GM19395 (cell line): ENCODE results near the gene CCDC154.

Source experiments
- ATAC-seq: cut with Tn5 transposase; IDR thresholded peaks from one replicate; pipeline ENCODE4 v1.9.1; 2021; ENCODE audit warnings: mild to moderate bottlenecking, moderate library complexity; ENCODE audit not compliant: unreplicated experiment

Gene CCDC154

DNA sequence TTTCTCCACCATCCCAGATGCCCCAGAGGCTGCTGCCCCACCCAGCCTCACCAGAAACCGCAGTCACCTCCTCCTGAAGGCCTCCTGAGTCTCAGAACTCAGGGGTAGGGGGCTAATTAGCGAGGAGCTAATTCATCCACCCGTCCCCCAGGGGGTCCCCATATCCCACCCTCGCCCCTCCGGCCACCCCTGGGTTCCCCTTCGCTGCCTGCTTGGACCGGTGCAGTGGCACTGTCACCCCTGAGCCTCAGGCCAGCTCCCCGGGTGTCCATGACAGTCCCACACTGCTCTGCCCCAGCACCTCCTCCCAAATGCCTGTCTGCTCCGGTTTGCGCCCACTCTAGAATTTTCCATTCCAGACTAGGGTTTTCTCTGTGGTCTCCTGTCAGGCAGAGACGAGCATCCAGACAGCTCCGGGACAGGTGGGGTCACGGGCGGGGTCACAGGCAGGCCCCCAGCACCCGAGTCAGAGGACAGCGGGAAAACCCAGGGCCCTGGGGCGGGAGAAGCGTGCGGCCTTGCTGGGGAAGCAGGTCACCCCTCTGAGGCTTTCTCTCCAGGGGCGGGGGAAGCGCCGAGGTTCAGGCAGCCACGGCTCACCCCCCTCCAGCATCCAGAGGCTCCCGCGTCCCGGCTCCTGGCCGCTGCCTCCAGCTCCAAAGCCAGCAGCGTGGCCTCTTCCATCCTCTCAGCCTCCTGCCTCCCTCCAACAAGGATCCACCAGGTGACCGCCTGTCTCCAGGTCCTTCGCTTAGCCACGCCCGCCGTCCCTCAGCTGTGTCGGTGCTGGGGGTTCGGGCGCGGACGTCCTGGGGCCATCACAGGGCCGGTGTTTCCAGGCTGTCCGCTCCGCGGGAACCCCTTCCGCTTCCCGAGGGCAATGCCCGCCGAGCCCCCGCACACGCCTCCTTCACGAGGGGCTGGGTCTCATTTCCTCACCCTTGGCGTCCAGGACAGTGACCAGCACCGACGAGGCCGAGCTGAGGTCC lies 16.6 kb downstream of the CCDC154 start:
- ATAC-seq: no peak

DNA sequence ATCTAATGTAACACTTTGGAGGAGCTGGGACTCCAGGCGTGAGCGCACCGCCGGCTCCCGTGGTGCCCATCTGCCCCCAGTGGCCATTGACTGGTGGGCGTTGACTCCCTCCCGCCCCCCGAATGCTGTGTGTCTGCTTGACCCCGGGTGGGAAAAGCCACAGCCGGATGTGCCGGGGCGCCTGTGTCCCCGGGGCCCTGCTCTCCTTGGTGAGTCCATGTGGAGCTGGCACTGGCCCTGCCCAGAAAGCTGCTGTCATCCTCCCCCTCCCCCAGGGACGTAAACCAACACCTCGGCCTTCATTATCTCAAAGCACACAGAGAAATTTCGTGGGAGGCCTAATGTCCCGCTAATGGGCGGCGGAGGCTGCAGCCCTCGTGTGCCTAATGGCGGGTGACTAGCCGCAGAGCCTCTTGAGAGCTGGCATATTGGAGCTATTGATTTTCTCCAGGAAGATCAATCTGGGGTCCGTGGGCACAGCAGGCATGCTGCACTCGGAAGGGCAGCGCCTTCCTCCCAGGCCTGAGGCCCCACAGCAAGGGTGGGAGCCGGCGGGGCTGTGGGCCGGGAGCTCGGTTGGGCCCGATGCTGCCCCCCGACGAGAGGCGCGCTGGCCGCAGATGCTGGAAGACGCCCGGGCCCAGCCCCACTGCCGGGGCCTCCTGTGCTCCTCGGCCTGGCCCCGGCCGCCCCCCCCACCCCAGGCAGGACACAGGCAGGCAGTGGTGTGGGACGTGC lies 17.5 kb downstream of the CCDC154 start:
- no peak for ATAC-seq

- ATAC-seq: no peak
Measured at GRCh38 chr16:1425616-1426370, 18.6 kb downstream of the CCDC154 start.

GRCh38 chr16:1424028-1424427 lies 20.3 kb downstream of the CCDC154 start:
- no peak for ATAC-seq

DNA sequence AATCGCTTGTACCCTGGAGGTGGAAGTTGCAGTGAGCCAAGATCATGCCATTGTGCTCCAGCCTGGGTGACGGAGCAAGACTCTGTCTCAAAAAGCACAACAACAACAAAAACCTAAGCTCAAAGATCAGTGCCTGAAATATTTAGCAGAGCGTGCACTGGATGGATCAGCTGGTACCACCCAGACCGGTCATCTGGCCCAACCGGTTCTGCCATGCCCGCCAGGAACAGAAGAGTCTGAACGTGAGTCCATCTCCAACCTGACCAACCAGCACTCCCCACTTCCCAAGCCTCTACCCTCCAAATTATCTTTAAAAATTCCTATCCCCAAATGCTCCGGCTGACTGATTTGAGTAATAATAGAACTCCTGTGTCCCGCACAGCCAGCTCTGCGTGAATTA lies 22.3 kb downstream of the CCDC154 start:
- no peak for ATAC-seq

- peak; percentile 9 for ATAC-seq
Measured at GRCh38 chr16:1420111-1420539, 24.2 kb downstream of the CCDC154 start.

GRCh38 chr16:1416521-1416941 lies 27.8 kb downstream of the CCDC154 start:
- ATAC-seq: no peak

DNA sequence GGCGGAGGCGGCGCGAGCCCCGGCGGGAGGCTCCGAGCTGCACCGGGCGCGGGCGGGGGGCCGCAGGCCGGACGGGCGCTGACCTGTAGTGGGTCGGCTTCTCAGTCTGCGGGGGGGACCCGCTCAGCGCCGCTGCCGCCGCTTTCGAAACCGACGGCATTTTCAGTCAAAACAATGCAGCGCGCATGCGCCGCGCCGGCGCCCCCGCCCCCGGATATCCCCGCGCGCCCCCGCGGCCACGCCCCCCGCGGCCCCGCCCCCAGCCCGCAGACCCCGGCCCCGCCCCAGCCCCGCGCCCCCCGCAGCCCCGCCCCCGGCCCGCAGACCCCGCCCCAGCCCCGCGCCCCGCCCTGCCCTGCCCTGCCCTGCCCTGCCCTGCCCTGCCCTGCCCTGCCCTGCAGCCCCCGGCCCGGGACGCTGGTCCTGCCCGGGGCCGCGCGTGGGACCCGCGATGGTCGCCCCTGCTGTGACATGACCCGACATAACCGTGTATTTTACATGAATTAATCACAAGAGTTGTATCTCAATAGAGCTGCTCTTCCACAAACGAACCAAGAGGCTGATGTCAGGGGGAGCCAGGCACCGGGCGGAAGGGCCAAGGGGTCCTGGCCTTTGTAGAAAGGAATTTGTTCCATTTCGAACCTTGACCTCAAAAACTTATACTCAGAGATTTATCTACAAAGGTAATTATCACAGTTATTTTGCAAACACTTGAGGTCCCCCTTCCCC lies 29.7 kb downstream of the CCDC154 start, which contains the start of gene UNKL:
Gene UNKL, minus strand, starts transcription at position 173 of the 729 bp plus-strand sequence. Its CDS starts 13 bp downstream, at position 160.
- peak; percentile 41 for ATAC-seq

DNA sequence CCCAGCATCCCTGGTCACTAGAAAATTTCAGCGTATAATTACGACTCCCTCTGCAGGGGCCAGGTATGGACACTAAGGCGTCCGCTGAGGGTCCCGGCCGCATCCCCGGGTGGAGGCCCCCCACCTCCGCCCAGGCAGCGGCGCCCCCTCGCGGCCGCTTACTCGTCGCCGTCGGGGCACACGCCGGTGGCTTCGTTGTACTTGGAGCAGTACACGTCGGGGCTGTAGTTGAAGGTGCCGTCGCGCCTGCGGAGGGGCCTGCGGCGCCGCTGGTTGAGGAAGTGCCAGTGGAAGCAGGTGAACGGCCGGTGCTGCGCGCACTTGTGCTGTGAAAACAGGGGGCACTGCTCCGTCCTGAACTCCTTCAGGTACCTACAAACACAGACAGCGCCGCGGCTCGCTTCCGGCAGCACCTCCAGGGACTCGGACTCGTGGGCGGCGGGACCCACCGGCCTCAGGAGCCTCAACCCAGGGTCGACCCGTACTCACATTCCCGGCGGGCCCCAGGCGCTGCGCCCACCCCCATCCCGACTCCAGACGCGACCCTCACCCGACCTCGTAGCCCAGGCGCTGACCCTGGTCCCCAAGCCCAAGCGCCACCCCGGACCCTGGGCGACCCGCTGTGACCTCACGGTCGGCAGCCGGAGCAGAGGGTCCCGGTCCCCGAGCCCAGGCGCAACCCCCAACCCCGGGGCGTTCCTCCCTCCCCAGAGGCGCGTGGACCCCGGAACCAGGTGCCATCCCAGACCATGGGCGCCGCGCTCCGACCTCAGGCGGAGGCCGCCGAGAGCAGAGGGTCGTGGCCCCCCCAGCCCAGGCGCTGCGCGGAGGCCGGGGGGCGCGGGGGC lies 30.4 kb downstream of the CCDC154 start:
- ATAC-seq: peak; percentile 41

- ATAC-seq: no peak
Measured at GRCh38 chr16:1412847-1413246, 31.5 kb downstream of the CCDC154 start.

DNA sequence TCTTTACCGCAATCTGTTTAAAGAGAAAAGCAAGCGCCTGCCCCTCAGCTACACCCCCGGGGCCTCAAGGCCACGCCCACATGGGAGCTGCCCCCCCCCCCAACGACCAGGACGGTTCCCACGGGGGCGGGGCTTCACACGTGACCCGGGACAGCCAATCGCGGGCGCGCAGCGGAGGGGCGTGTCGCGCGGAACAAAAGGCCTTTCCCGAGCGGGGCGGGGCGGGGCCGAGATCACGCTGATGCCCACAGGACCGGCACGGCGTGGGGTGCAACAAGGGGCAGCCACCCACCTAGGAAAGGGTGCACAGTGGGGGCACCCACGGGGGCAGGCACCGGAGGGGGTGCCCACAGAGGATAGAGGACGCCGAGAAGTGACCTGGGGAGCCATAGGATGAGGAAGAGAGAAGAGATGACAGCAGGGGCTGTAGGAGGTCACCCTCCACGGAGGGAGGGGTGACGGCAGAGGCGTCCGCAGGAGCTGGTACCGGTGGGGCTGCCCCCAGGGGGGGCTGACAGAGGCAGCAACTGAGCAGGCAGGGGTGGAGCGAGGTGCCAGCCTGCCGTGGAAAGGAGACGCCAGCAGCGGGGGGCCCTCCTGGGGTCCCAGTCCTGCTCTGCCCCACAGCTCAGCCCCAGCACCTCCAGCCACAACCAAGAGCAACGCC lies 36.1 kb downstream of the CCDC154 start:
- peak; percentile 79 for ATAC-seq

DNA sequence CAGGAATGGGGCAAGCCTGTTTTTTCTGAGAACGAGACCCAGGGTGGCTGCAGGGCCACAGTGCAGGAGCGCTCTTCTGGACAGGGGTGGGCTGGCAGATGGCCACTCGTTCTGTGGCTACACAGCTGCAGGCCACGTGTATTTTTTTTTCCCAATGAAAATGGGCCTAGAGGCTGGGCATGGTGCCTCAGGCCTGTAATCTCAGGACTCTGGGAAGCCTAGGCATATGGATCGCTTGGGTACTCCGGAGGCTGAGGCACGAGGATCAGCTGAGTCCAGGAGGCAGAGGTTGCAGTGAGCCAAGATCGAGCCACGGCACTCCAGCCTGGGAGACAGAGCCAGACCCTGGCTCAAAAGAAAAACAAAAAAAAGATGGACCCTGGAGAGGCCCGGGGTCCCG lies 36.6 kb downstream of the CCDC154 start:
- ATAC-seq: peak; percentile 24

DNA sequence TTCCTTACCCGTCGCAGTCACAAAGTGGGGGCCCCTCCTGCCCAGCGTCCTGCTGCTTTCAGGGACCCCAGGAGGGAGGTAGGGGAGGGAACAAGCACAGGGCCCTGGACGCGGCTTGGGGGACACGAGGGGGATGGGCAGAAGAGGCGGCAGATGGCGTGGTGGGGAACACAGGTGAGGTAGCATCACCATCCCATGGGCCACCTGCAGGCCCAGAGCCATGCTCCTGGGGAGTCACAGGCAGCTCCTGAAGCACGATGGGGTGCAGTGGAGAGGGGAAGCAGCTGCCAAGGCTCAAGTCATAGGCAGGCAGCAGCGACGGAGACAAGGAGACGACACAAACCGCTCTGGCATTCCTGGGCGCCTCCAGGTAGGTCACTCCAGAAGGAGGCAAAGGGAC lies 40.6 kb downstream of the CCDC154 start:
- no peak for ATAC-seq

GRCh38 chr16:1403036-1403435 lies 41.3 kb downstream of the CCDC154 start:
- ATAC-seq: no peak

DNA sequence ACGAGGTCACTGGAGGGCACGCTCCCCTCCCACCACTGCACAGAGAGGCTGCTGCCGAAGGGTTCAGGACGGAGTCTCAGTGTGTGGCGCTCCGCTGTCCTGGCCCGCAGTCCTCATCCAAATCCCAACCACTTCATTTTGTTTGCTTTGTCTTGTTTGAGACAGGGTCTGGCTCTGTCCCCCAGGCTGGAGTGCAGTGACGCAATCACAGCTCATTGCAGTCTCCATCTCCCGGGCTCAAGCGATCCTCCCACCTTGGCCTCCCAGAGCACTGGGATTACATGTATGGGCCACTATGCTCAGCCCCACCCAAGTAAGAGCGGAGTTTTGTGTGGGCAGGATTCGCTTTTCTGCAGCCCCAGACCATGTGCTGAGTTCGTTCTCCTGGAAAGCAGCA lies 42.6 kb downstream of the CCDC154 start:
- no peak for ATAC-seq

DNA sequence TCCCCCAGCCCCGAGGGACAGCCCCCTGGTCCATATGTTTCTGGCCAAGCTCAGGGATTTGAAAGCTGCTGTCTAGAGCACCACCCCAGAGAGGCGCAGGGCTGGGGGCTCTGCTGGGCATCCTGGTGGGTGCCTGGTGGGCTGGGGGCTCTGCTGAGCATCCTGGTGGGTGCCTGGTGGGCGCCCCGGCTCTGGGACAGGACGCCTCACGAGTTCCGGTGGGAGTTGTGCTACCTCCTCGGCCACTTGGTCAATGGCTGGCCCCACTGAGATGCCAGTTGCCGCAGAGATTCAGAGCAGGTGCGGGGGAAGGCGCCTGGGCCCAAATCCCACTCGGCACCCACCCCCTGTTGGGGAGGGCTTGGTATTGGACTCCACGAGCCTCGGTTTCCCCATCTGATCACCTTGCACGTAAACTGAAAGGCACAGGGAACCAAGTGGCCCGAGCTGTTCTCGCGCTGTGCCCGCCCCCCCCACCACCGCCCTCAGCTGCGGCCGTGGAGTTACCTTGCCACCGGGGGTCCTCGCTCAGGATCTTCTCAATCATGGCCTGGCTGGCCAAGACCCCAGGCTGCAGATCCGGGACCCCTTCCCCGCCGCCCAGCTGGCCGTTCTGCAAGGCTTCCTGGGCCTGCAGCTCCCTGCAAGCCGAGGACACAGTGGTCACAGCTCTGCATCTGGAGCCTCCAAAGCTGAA lies 43.1 kb downstream of the CCDC154 start:
- ATAC-seq: no peak

- ATAC-seq: no peak
Measured at GRCh38 chr16:1398826-1399581, 45.4 kb downstream of the CCDC154 start.

- no peak for ATAC-seq
Measured at GRCh38 chr16:1398351-1398750, 46.0 kb downstream of the CCDC154 start.
